OCI-LY1 (cell line): ENCODE results near the gene SHISAL2A.

Experiments
- H2AFZ ChIP-seq: fragments of 200-600 bp; sonication (generic), shearing (Covaris generic); 2 replicates; pipeline ENCODE4 v1.6.0; 2014; ENCODE audit warnings: antibody characterized with exemption, mild to moderate bottlenecking, low read length
- H3F3A ChIP-seq: fragments of 200-600 bp; sonication (generic), shearing (Covaris generic); 2 replicates; pipeline ENCODE4 v1.6.0; 2014; ENCODE audit warnings: mild to moderate bottlenecking, antibody characterized with exemption, low read length, moderate library complexity; ENCODE audit not compliant: insufficient read depth
- H3K27ac ChIP-seq: fragments of 200-600 bp; sonication (generic); 2 replicates; pipeline ENCODE4 v1.5.1; 2014; ENCODE audit warnings: low read length, mixed run types, mild to moderate bottlenecking, low read depth; ENCODE audit not compliant: poor library complexity, severe bottlenecking
- H3K27me3 ChIP-seq: fragments of 200-600 bp; sonication (generic); 2 replicates; pipeline ENCODE4 v1.6.0; 2014; ENCODE audit warnings: antibody characterized with exemption, mild to moderate bottlenecking, low read length, moderate library complexity; ENCODE audit not compliant: insufficient read depth
- H3K36me3 ChIP-seq: fragments of 200-600 bp; sonication (generic); 2 replicates; pipeline ENCODE4 v1.6.1; 2014; ENCODE audit warnings: mild to moderate bottlenecking, antibody characterized with exemption, low read length, moderate library complexity, mixed read lengths; ENCODE audit not compliant: insufficient read depth
- H3K4me1 ChIP-seq: fragments of 200-600 bp; sonication (generic); 2 replicates; pipeline ENCODE4 v1.5.1; 2014; ENCODE audit warnings: mild to moderate bottlenecking, low read length, moderate library complexity; ENCODE audit not compliant: insufficient read depth, severe bottlenecking
- H3K4me2 ChIP-seq: fragments of 200-600 bp; sonication (generic), shearing (Covaris generic); 2 replicates; pipeline ENCODE4 v1.6.1; 2014; ENCODE audit warnings: low read length
- H3K4me3 ChIP-seq: fragments of 200-600 bp; sonication (generic); 2 replicates; pipeline ENCODE4 v1.5.1; 2014; ENCODE audit warnings: low read length, low read depth, mild to moderate bottlenecking, mixed read lengths; ENCODE audit not compliant: poor library complexity, severe bottlenecking
- H3K79me2 ChIP-seq: fragments of 200-600 bp; shearing (Covaris generic); 2 replicates; pipeline ENCODE4 v1.6.1; 2016; ENCODE audit warnings: mixed run types, low read length, mixed read lengths; ENCODE audit not compliant: insufficient read depth
- H3K9ac ChIP-seq: fragments of 200-600 bp; sonication (generic), shearing (Covaris generic); 2 replicates; pipeline ENCODE4 v1.6.1; 2014; ENCODE audit warnings: mild to moderate bottlenecking, low read length, mixed read lengths
- H3K9me2 ChIP-seq: fragments of 200-600 bp; sonication (generic), shearing (Covaris generic); 2 replicates; pipeline ENCODE4 v1.6.1; 2014; ENCODE audit warnings: low read depth, mild to moderate bottlenecking, low read length, mixed read lengths
- H3K9me3 ChIP-seq: fragments of 200-600 bp; shearing (Covaris generic); 2 replicates; pipeline ENCODE4 v1.6.1; 2014; ENCODE audit warnings: low read length, mixed read lengths
- H4K20me1 ChIP-seq: fragments of 200-600 bp; sonication (generic), shearing (Covaris generic); 2 replicates; pipeline ENCODE4 v1.6.0; 2016; ENCODE audit warnings: mild to moderate bottlenecking, low read length; ENCODE audit not compliant: insufficient read depth
- CTCF ChIP-seq: fragments of 200-600 bp; sonication (generic), shearing (Covaris generic); IDR thresholded peaks from 2 replicates; pipeline ENCODE4 v1.5.1; 2017; ENCODE audit warnings: mild to moderate bottlenecking, antibody characterized with exemption, low read length, moderate library complexity, mixed read lengths
- EZH2 ChIP-seq: fragments of 200-600 bp; sonication (generic), shearing (Covaris generic); IDR thresholded peaks from 2 replicates; pipeline ENCODE4 v1.8.0; 2017; ENCODE audit warnings: borderline replicate concordance, mixed run types, mild to moderate bottlenecking, antibody characterized with exemption, low read length, moderate library complexity, mixed read lengths

SHISAL2A gene

GRCh38 chr1:52623812-52624211 is 9.2 kb upstream of the SHISAL2A start:
- Histone ChIP-seq H3K9ac (no peak overlapping the region), H3K27ac (no peak overlapping the region), H3K27me3 (no peaks in the 10 kb centered on the region)

GRCh38 chr1:52627028-52627427 is 5.9 kb upstream of the SHISAL2A start:
- Histone ChIP-seq H3K4me3 (no peak overlapping the region), H3F3A (no peaks in the 10 kb centered on the region), H3K27me3 (no peaks in the 10 kb centered on the region), H3K9ac (no peak overlapping the region), H3K27ac (peak overlapping the region; percentile 26), H4K20me1 (no peaks in the 10 kb centered on the region), H3K4me1 (peaks cover 55% of the 10 kb centered on the region), H3K9me3 (0 out of 2 replicates have a peak, but pooled peaks cover 4% of the 10 kb centered on the region), H3K4me2 (no peak overlapping the region), H3K9me2 (no peaks in the 10 kb centered on the region), H3K79me2 (no peaks in the 10 kb centered on the region), H3K36me3 (no peaks in the 10 kb centered on the region), H2AFZ (no peak overlapping the region)
- TF ChIP-seq CTCF: no peak
- TF ChIP-seq EZH2: no peak

More at GRCh38 chr1:52623812-52624211, 9.2 kb upstream of the SHISAL2A start:
- Histone ChIP-seq H3K9me3 (0 out of 2 replicates have a peak, but pooled peaks cover 4% of the 10 kb centered on the region), H3K79me2 (no peaks in the 10 kb centered on the region), H3F3A (no peaks in the 10 kb centered on the region), H3K4me3 (no peak overlapping the region), H2AFZ (no peak overlapping the region), H3K36me3 (no peaks in the 10 kb centered on the region), H3K4me2 (no peak overlapping the region), H3K9me2 (no peaks in the 10 kb centered on the region), H3K4me1 (peaks cover 25% of the 10 kb centered on the region), H4K20me1 (no peaks in the 10 kb centered on the region)
- TF ChIP-seq CTCF: no peak
- no peak for TF ChIP-seq EZH2

- Histone ChIP-seq H3K4me1 (peaks cover 71% of the 10 kb centered on the region), H3K27me3 (no peaks in the 10 kb centered on the region), H3K9me3 (0 out of 2 replicates have a peak, but pooled peaks cover 3% of the 10 kb centered on the region), H3K9me2 (no peaks in the 10 kb centered on the region), H3K79me2 (no peaks in the 10 kb centered on the region), H4K20me1 (no peaks in the 10 kb centered on the region), H3K4me3 (peak overlapping the region; percentile 5), H3K36me3 (no peaks in the 10 kb centered on the region), H3K27ac (peak overlapping the region; percentile 69), H3F3A (no peaks in the 10 kb centered on the region), H3K9ac (peak overlapping the region; percentile 28; the same call in 1 of the 2 replicates), H2AFZ (no peak overlapping the region), H3K4me2 (peak overlapping the region; percentile 50)
- TF ChIP-seq CTCF (no peak), EZH2 (no peak)
Observed at GRCh38 chr1:52628614-52629324, 4.2 kb upstream of the SHISAL2A start.
